Psoas muscle (tissue), 8 donors: ENCODE results near the gene CARD14. TPM values are rescaled to one million over a fixed set of nuclear protein-coding genes. Genes with fewer than 3 reads are reported as not detected.

Experiments used
- ATAC-seq, 4 donors: fragments of 200-7000 bp; cut with Tn5 transposase; one replicate each; pipeline ENCODE4 v1.9.1; 2020; ENCODE audit warnings: moderate library complexity in 3 of 4, mild to moderate bottlenecking in 2 of 4
- DNase-seq, 2 donors: peaks; one replicate each; pipeline ENCODE4 v3.0.0-alpha.2; 2020
- H3K27ac ChIP-seq: fragments of 200-600 bp; one replicate; pipeline ENCODE4 v1.8.0; 2022
- H3K27me3 ChIP-seq, 3 donors: fragments of 200-600 bp in 1 of 3; one replicate each; pipeline versions ENCODE4 v1.6.1 to v1.8.0; 2013 to 2022; ENCODE audit warnings: low read length in 2 of 3, mild to moderate bottlenecking in 2 of 3, moderate library complexity in 1 of 3; ENCODE audit not compliant: insufficient read depth in 3 of 3
- H3K36me3 ChIP-seq, 2 donors: fragments of 200-600 bp in 1 of 2; one replicate each; pipeline versions ENCODE4 v1.6.1 to v1.8.0; 2013 to 2022; ENCODE audit warnings: low read depth in 1 of 2, mild to moderate bottlenecking in 1 of 2, moderate library complexity in 1 of 2; ENCODE audit not compliant: insufficient read depth in 1 of 2
- H3K4me1 ChIP-seq: fragments of 200-600 bp; one replicate; pipeline ENCODE4 v1.8.0; 2022
- H3K4me3 ChIP-seq: fragments of 200-600 bp; one replicate; pipeline ENCODE4 v1.8.0; 2022; ENCODE audit warnings: mild to moderate bottlenecking
- H3K9me3 ChIP-seq: fragments of 200-600 bp; one replicate; pipeline ENCODE4 v1.8.0; 2022
- CTCF ChIP-seq: fragments of 200-600 bp; IDR thresholded peaks from one replicate; pipeline ENCODE4 v1.8.0; 2022; ENCODE audit warnings: antibody characterized with exemption
- WGBS, 3 donors: extraction: QIAGEN DNeasy Blood & Tissue Kit; methylation state at CpG; one replicate each; pipeline versions ENCODE4 v1.1.6 to v1.1.7; 2013; 5-methylcytosine and 5-hydroxymethylcytosine counted together
- intact Hi-C, 2 donors: fragments of 100-400 bp; cut with DNase I; formaldehyde crosslinking; loops; one replicate each; pipeline versions ENCODE4 v1.11.0 to v1.14.2; 2022
- polyA plus RNA-seq, 3 donors: library from polyadenylated mRNA; stranded (reverse); fragments of 200-250 nt; gene quantifications; one replicate each; pipeline ENCODE4 v1.2.3, GENCODE V29; 2013
- total RNA-seq, 4 donors: library from RNA; stranded (reverse); fragmentation: NEBNext Ultra II Directional in 2 of 4; extraction: Animal tissue kit (Norgen Biotek cat#: 25700) in 2 of 4; gene quantifications; one replicate each; pipeline versions ENCODE4 v1.2.1 to v1.2.4, GENCODE V29; 2021 to 2023
- donor health status: healthy with polysubstance abuse.
- donor health status: DM: no; HTN: no; CAD: no; lungs with moderate emphysema.
- donor health status: Bipolar disorder and iron deficiency.
- donor health status: healthy.
- donor health status: DM: yes; HTN: yes; CAD: no.
- donor health status: DM: no; HTN: no; CAD: no.
- donor health status: DM: no; HTN: no; CAD: no.
- donor health status: DM: yes; HTN: yes; CAD: no.

CARD14 gene
- total and polyA plus RNA-seq, 7 donors: 0.05 to 0.32 (median 0.06) TPM; not detected in 4

DNA sequence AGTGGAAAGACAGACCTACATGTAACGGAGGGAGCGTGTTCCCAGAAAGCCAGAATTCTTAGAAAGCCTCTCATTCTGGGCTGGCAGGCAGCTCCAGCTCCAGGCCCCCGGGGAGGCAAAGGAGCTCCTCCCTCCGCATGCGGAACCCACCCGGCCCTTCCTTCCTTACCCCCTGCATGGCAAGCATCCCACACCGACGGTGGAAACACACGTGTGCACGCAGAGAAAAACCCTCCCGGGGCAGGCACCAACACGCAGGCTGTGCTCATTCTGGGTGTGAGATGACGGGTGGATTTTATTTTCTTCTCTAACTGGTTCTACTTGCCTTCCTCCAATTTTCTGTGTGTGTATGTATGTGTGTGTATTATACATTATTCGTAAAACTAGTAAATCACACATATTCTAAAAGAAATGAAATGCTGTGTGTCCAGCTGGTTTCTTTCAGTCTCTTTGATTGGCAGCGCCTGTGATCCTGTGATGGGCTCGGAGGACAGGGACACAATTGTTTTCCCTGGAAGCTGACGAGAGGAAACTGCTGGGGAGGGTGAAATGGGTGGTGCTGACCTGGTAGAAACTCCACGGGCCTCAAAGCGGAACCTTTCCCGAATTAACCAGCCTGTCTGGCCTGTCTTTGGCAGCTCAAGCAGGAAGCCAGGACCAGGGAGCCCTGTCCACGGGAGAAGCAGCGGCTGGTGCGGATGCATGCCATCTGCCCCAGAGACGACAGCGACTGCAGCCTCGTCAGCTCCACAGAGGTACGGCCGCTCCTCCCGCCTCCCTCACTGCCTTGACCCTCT is 22.2 kb downstream of the CARD14 start:
- Histone ChIP-seq H3K27me3 (peaks cover 0 to 19% (median 2%) of the 10 kb centered on the region in 3 donors), H3K27ac (no peak overlapping the region), H3K9me3 (no peaks in the 10 kb centered on the region), H3K36me3 (no peaks in the 10 kb centered on the region), H3K4me1 (peaks cover 3% of the 10 kb centered on the region), H3K4me3 (no peak overlapping the region)
- TF ChIP-seq CTCF: no peak
- intact Hi-C loops: loop anchor here in 1 of 2 donors (10.0 kb wide), 1 partner anchor 173 kb away; no protein-coding TSS in a partner anchor
- 14 to 26% (median 21%) methylated on average over 29 of the region's 29 CpGs for WGBS, 3 donors
- ATAC-seq (peak in 3 of 4 donors; percentile 12 to 24 (median 23)), DNase-seq (no peak)

DNA sequence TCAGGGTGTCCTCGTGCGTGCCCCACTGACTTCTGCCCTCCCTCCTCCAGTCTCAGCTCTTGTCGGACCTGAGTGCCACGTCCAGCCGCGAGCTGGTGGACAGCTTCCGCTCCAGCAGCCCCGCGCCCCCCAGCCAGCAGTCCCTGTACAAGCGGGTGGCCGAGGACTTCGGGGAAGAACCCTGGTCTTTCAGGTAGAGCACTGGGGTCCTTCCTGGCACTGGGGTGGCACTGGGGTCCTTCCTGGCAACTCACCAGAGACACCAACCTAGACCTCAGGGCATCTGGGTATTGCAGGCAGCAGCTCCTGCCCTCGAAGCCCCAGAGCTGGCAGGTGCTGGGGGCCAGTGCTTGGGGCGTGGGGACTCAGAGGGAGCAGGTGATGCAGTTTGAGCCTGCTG is 25.3 kb downstream of the CARD14 start:
- intact Hi-C loops: loop anchor here in 1 of 2 donors (5.0 to 10.0 kb wide), 2 partner anchors 57 to 170 kb away; no protein-coding TSS in a partner anchor
- Histone ChIP-seq H3K4me1 (peaks cover 5% of the 10 kb centered on the region), H3K27me3 (peaks cover 0 to 9% (median 2%) of the 10 kb centered on the region in 3 donors), H3K9me3 (no peaks in the 10 kb centered on the region), H3K36me3 (no peaks in the 10 kb centered on the region), H3K27ac (no peak overlapping the region), H3K4me3 (no peak overlapping the region)
- no peak for DNase-seq
- no peak for ATAC-seq
- WGBS, 3 donors: 80 to 83% (median 81%) methylated on average over 11 to 14 of the region's 14 CpGs
- no peak for TF ChIP-seq CTCF

- DNase-seq (peak in 1 of 2 donors; percentile 39), ATAC-seq (peak in 1 of 4 donors; percentile 55)
- intact Hi-C loops: loop anchor here in 1 of 2 donors (5.0 to 10.0 kb wide), 2 partner anchors 56 to 169 kb away; no protein-coding TSS in a partner anchor
- TF ChIP-seq CTCF: peak; percentile 92
- Histone ChIP-seq H3K9me3 (no peaks in the 10 kb centered on the region), H3K4me1 (peaks cover 5% of the 10 kb centered on the region), H3K27ac (no peak overlapping the region), H3K4me3 (no peak overlapping the region), H3K27me3 (peaks cover 0 to 9% (median 2%) of the 10 kb centered on the region in 3 donors), H3K36me3 (no peaks in the 10 kb centered on the region)
- WGBS, 3 donors: 59 to 67% (median 62%) methylated on average over 27 of the region's 27 CpGs
Measured at GRCh38 chr17:80195671-80196529, 26.1 kb downstream of the CARD14 start.

GRCh38 chr17:80196652-80197051 is 26.8 kb downstream of the CARD14 start:
- DNase-seq (no peak), ATAC-seq (no peak)
- 80 to 82% (median 80%) methylated on average over 7 of the region's 7 CpGs for WGBS, 3 donors
- Histone ChIP-seq H3K27ac (no peak overlapping the region), H3K4me1 (peaks cover 5% of the 10 kb centered on the region), H3K27me3 (peaks cover 0 to 8% (median 0%) of the 10 kb centered on the region in 3 donors), H3K36me3 (no peaks in the 10 kb centered on the region), H3K4me3 (no peak overlapping the region), H3K9me3 (no peaks in the 10 kb centered on the region)
- intact Hi-C loops: loop anchor here in 1 of 2 donors (5.0 to 10.0 kb wide), 2 partner anchors 56 to 168 kb away; no protein-coding TSS in a partner anchor
- TF ChIP-seq CTCF: no peak
